H9 (cell line): ENCODE measurements around the gene PHF21A. TPM values are rescaled to one million over a fixed set of nuclear protein-coding genes. Genes with fewer than 3 reads are reported as not detected.

Source experiments
- DNase-seq: peaks from one replicate; pipeline ENCODE4 v3.0.0-alpha.2; 2017
- H2AFZ ChIP-seq: one replicate; pipeline ENCODE4 v1.6.1; 2013; ENCODE audit warnings: mild to moderate bottlenecking, low read length, control low read depth, moderate library complexity
- H2AK5ac ChIP-seq: 2 replicates; pipeline ENCODE4 v1.6.1; 2013; ENCODE audit warnings: low read length, control low read depth, mixed read lengths; ENCODE audit not compliant: insufficient read length
- H2BK120ac ChIP-seq: one replicate; pipeline ENCODE4 v1.6.1; 2013; ENCODE audit warnings: low read depth, mild to moderate bottlenecking, low read length, control low read depth, inconsistent platforms; ENCODE audit not compliant: poor library complexity, severe bottlenecking
- H2BK12ac ChIP-seq: 2 replicates; pipeline ENCODE4 v1.6.1; 2013; ENCODE audit warnings: low read length, control low read depth, mixed read lengths, low read depth; ENCODE audit not compliant: insufficient read length
- H2BK15ac ChIP-seq: 2 replicates; pipeline ENCODE4 v1.6.1; 2013; ENCODE audit warnings: low read depth, low read length, control low read depth
- H2BK20ac ChIP-seq: one replicate; pipeline ENCODE4 v1.6.1; 2013; ENCODE audit warnings: low read depth, mild to moderate bottlenecking, low read length, control low read depth, inconsistent platforms; ENCODE audit not compliant: poor library complexity, severe bottlenecking
- H2BK5ac ChIP-seq: 2 replicates; pipeline ENCODE4 v1.6.1; 2013; ENCODE audit warnings: low read length, control low read depth, mixed read lengths; ENCODE audit not compliant: insufficient read length
- H3K14ac ChIP-seq: 2 replicates; pipeline ENCODE4 v1.6.1; 2013; ENCODE audit warnings: low read length, control low read depth; ENCODE audit not compliant: insufficient read depth
- H3K18ac ChIP-seq: 2 replicates; pipeline ENCODE4 v1.6.1; 2013; ENCODE audit warnings: low read depth, mild to moderate bottlenecking, mixed read lengths, low read length, control low read depth; ENCODE audit not compliant: insufficient read length
- H3K23ac ChIP-seq: 2 replicates; pipeline ENCODE4 v1.6.1; 2013; ENCODE audit warnings: low read length, control low read depth, mixed read lengths, low read depth; ENCODE audit not compliant: insufficient read length
- H3K23me2 ChIP-seq: 2 replicates; pipeline ENCODE4 v1.6.1; 2013; ENCODE audit warnings: low read depth, mild to moderate bottlenecking, mixed read lengths, low read length, control low read depth; ENCODE audit not compliant: insufficient read length, poor library complexity, severe bottlenecking
- H3K27ac ChIP-seq: 2 replicates; pipeline ENCODE4 v1.5.1; 2013; ENCODE audit warnings: low read length, control low read depth, mixed read lengths, low read depth; ENCODE audit not compliant: insufficient read length
- H3K27me3 ChIP-seq: 2 replicates; pipeline ENCODE4 v1.6.1; 2013; ENCODE audit warnings: low read length, control low read depth, inconsistent platforms; ENCODE audit not compliant: insufficient read depth
- H3K4ac ChIP-seq: 2 replicates; pipeline ENCODE4 v1.6.1; 2013; ENCODE audit warnings: low read depth, mild to moderate bottlenecking, control low read depth, inconsistent platforms, low read length, moderate library complexity
- H3K4me1 ChIP-seq: 2 replicates; pipeline ENCODE4 v1.6.1; 2013; ENCODE audit warnings: low read length, control low read depth, inconsistent platforms; ENCODE audit not compliant: insufficient read depth
- H3K4me2 ChIP-seq: 2 replicates; pipeline ENCODE4 v1.6.1; 2013; ENCODE audit warnings: low read length, control low read depth, mixed read lengths; ENCODE audit not compliant: insufficient read length, insufficient read depth
- H3K56ac ChIP-seq: 2 replicates; pipeline ENCODE4 v1.6.1; 2013; ENCODE audit warnings: low read depth, mild to moderate bottlenecking, mixed read lengths, low read length, control low read depth; ENCODE audit not compliant: insufficient read length
- H3K79me1 ChIP-seq: 2 replicates; pipeline ENCODE4 v1.6.1; 2013; ENCODE audit warnings: low read depth, mild to moderate bottlenecking, moderate library complexity, low read length, control low read depth, inconsistent platforms; ENCODE audit not compliant: insufficient read depth, poor library complexity, severe bottlenecking
- H3K79me2 ChIP-seq: 2 replicates; pipeline ENCODE4 v1.6.1; 2013; ENCODE audit warnings: low read length, control low read depth, inconsistent platforms; ENCODE audit not compliant: insufficient read depth
- H3K9ac ChIP-seq: 2 replicates; pipeline ENCODE4 v1.6.1; 2013; ENCODE audit warnings: low read length, control low read depth, mixed read lengths; ENCODE audit not compliant: insufficient read length; ENCODE audit errors: extremely low read depth
- H3K9me3 ChIP-seq: one replicate; pipeline ENCODE4 v1.6.1; 2013; ENCODE audit warnings: low read depth, low read length, inconsistent platforms; ENCODE audit not compliant: control insufficient read depth
- H3T11ph ChIP-seq: one replicate; pipeline ENCODE4 v1.6.1; 2013; ENCODE audit warnings: mild to moderate bottlenecking, low read length, control low read depth, inconsistent platforms
- H4K20me1 ChIP-seq: one replicate; pipeline ENCODE4 v1.6.1; 2013; ENCODE audit not compliant: control insufficient read depth, insufficient read length, insufficient read depth
- H4K5ac ChIP-seq: 2 replicates; pipeline ENCODE4 v1.6.1; 2013; ENCODE audit warnings: low read depth, mild to moderate bottlenecking, mixed read lengths, low read length, control low read depth; ENCODE audit not compliant: insufficient read length
- H4K8ac ChIP-seq: replicated peaks from 2 replicates; pipeline ENCODE4 v1.6.1; 2013; ENCODE audit warnings: low read length, control low read depth, mixed read lengths, low read depth; ENCODE audit not compliant: insufficient read length
- H4K91ac ChIP-seq: 2 replicates; pipeline ENCODE4 v1.6.1; 2013; ENCODE audit warnings: low read depth, mild to moderate bottlenecking, moderate library complexity, mixed read lengths, low read length, control low read depth; ENCODE audit not compliant: insufficient read length
- H3K27ac Mint-ChIP-seq, 3 experiments: 2 replicates in 2 of 3; 3 replicates in 1 of 3; pipeline ENCODE4 v1.8.0; 2020 to 2021; ENCODE audit warnings: mixed read lengths in 3 of 3, mild to moderate bottlenecking in 1 of 3, moderate library complexity in 1 of 3
- H3K27me3 Mint-ChIP-seq: 2 replicates; pipeline ENCODE4 v1.8.0; 2021; ENCODE audit warnings: low read depth, mild to moderate bottlenecking, moderate library complexity, mixed read lengths
- H3K36me3 Mint-ChIP-seq, 3 experiments: 2 replicates in 2 of 3; 3 replicates in 1 of 3; pipeline ENCODE4 v1.8.0; 2020 to 2021; ENCODE audit warnings: low read depth in 3 of 3, mixed read lengths in 3 of 3; ENCODE audit not compliant: insufficient read depth in 1 of 3
- H3K4me1 Mint-ChIP-seq, 2 experiments: 2 replicates each; pipeline ENCODE4 v1.8.0; 2020; ENCODE audit warnings: mixed read lengths in 2 of 2
- H3K4me3 Mint-ChIP-seq, 2 experiments: 2 replicates in 1 of 2; 3 replicates in 1 of 2; pipeline ENCODE4 v1.8.0; 2020 to 2021; ENCODE audit warnings: mild to moderate bottlenecking in 2 of 2, mixed read lengths in 2 of 2, moderate library complexity in 1 of 2
- H3K9me3 Mint-ChIP-seq, 2 experiments: 2 replicates in 1 of 2; 3 replicates in 1 of 2; pipeline ENCODE4 v1.8.0; 2020; ENCODE audit warnings: mild to moderate bottlenecking in 2 of 2, mixed read lengths in 2 of 2, moderate library complexity in 1 of 2
- CTCF ChIP-seq: fragments of 200-600 bp; sonication (generic); conservative IDR thresholded peaks from 3 replicates; pipeline ENCODE4 v1.8.0; 2021; ENCODE audit warnings: antibody characterized with exemption, mild to moderate bottlenecking
- WGBS: extraction: QIAGEN DNeasy Blood & Tissue Kit; methylation state at CpG from one replicate; pipeline ENCODE4 v1.1.7; 2013; ENCODE audit warnings: missing lambda C conversion rate, low lambda C conversion rate, mixed read lengths; ENCODE audit not compliant: insufficient read length; ENCODE audit errors: extremely low coverage; 5-methylcytosine and 5-hydroxymethylcytosine counted together
- total RNA-seq: library from RNA; stranded (reverse); gene quantifications from 2 replicates; pipeline ENCODE4 v1.2.1, GENCODE V29; 2021

PHF21A gene
- total RNA-seq, 1 experiment from 2014 or later, result 33.8 TPM

- no peak for TF ChIP-seq CTCF
- WGBS, result no CpG with 5 or more reads among the region's 9 CpGs
- no peak overlapping the region for H3K27ac Mint-ChIP-seq
These were observed 231.3 kb downstream of the PHF21A start for GRCh38 chr11:45889966-45890365.

More at GRCh38 chr11:45889966-45890365, 231.3 kb downstream of the PHF21A start:
- no peak overlapping the region for H2BK20ac ChIP-seq
- H3K4me2 ChIP-seq, result no peak overlapping the region
- no peak overlapping the region for H3K14ac ChIP-seq
- Mint-ChIP-seq H3K36me3 (peaks cover 0 to 7% (median 0%) of the 10 kb centered on the region in 3 experiments; a peak in 3 of 7 replicates), H3K27me3 (peaks cover 3% of the 10 kb centered on the region; the same call in 1 of the 2 replicates), H3K9me3 (no peaks in the 10 kb centered on the region; a peak in 1 of 5 replicates), H3K4me3 (no peak overlapping the region), H3K4me1 (peaks cover 26 to 32% of the 10 kb centered on the region in 2 experiments)
- H4K8ac ChIP-seq, result no peak overlapping the region
- no peak overlapping the region for H2BK12ac ChIP-seq
- no peak for DNase-seq
- H3T11ph ChIP-seq, result no peak overlapping the region
- H4K91ac ChIP-seq, result no peak overlapping the region
- no peak overlapping the region for H3K23ac ChIP-seq
- no peak overlapping the region for H2AK5ac ChIP-seq
- no peaks in the 10 kb centered on the region for H4K20me1 ChIP-seq
- no peak overlapping the region for H3K27ac ChIP-seq
- H2BK5ac ChIP-seq, result no peak overlapping the region
- no peak overlapping the region for H3K56ac ChIP-seq
- no peak overlapping the region for H2BK15ac ChIP-seq
- no peaks in the 10 kb centered on the region for H3K27me3 ChIP-seq
- peaks cover 2% of the 10 kb centered on the region; the same call in 1 of the 2 replicates for H3K4me1 ChIP-seq
- H3K79me2 ChIP-seq, result no peaks in the 10 kb centered on the region
- no peaks in the 10 kb centered on the region for H3K9me3 ChIP-seq
- H2BK120ac ChIP-seq, result no peak overlapping the region
- H4K5ac ChIP-seq, result no peak overlapping the region
- H3K18ac ChIP-seq, result no peak overlapping the region
- H3K9ac ChIP-seq, result no peak overlapping the region
- H3K23me2 ChIP-seq, result no peaks in the 10 kb centered on the region
- H3K4ac ChIP-seq, result no peak overlapping the region
- H3K79me1 ChIP-seq, result no peaks in the 10 kb centered on the region
- H2AFZ ChIP-seq, result no peak overlapping the region
